Upper lobe of left lung (tissue), 6 donors: ENCODE measurements around the gene ABLIM2. TPM values are rescaled to one million over a fixed set of nuclear protein-coding genes. Genes with fewer than 3 reads are reported as not detected.
A peak's percentile ranks its signal among the peaks of the same experiment; 100 is the strongest.

Experiments used
- ATAC-seq, 2 donors: fragments of 200-7000 bp; cut with Tn5 transposase; one replicate each; pipeline ENCODE4 v1.9.1; 2022; ENCODE audit warnings: mild to moderate bottlenecking in 2 of 2, moderate library complexity in 2 of 2; ENCODE audit not compliant: low FRiP score in 2 of 2
- DNase-seq, 2 donors: peaks; one replicate each; pipeline ENCODE4 v3.0.0-alpha.2; 2019 to 2020
- H3K27ac ChIP-seq, 4 donors: fragments of 200-600 bp; sonication (generic); one replicate each; pipeline ENCODE4 v1.5.1; 2016 to 2019
- H3K27me3 ChIP-seq, 4 donors: fragments of 200-600 bp; sonication (generic); one replicate each; pipeline ENCODE4 v1.5.1; 2017 to 2019
- H3K36me3 ChIP-seq, 4 donors: fragments of 200-600 bp; sonication (generic); one replicate each; pipeline ENCODE4 v1.5.1; 2016 to 2019
- H3K4me1 ChIP-seq, 4 donors: fragments of 200-600 bp; sonication (generic); one replicate each; pipeline ENCODE4 v1.5.1; 2018 to 2019
- H3K4me3 ChIP-seq, 4 donors: fragments of 200-600 bp; sonication (generic); one replicate each; pipeline ENCODE4 v1.5.1; 2017 to 2019; ENCODE audit warnings: mild to moderate bottlenecking in 2 of 4, moderate library complexity in 1 of 4
- H3K9me3 ChIP-seq, 4 donors: fragments of 200-600 bp; sonication (generic); one replicate each; pipeline ENCODE4 v1.5.1; 2018 to 2019
- EP300 ChIP-seq, 4 donors: sonication (generic); formaldehyde crosslinking; IDR thresholded peaks; one replicate each; pipeline ENCODE4 v1.5.1; 2017; ENCODE audit warnings: antibody characterized with exemption in 4 of 4, control low read depth in 2 of 4
- POLR2A ChIP-seq, 4 donors: fragments of 450-650 bp; IDR thresholded peaks; one replicate each; pipeline ENCODE4 v1.5.1; 2016 to 2017; ENCODE audit warnings: antibody characterized with exemption in 4 of 4, mild to moderate bottlenecking in 2 of 4
- POLR2AphosphoS5 ChIP-seq, 2 donors: sonication (generic); formaldehyde crosslinking; IDR thresholded peaks; one replicate each; pipeline ENCODE4 v1.5.1; 2017; ENCODE audit warnings: antibody characterized with exemption in 2 of 2
- WGBS, 2 donors: methylation state at CpG; one replicate each; pipeline ENCODE4 v1.1.5; 2017 to 2018; 5-methylcytosine and 5-hydroxymethylcytosine counted together
- total RNA-seq, 6 donors: library from RNA; depleted of rRNA in 4 of 6; stranded (reverse); fragments of >200 nt in 4 of 6; gene quantifications; one replicate each; pipeline versions ENCODE4 v1.1.0 to v1.2.1, GENCODE V29; 2016 to 2021
- TF ChIP-seq, protein P1 (sequence below), 6 experiments: fragments of 450-650 bp in 4 of 6; fragments of 200-600 bp in 2 of 6; sonication (generic) in 2 of 6; IDR thresholded peaks; one replicate each; pipeline ENCODE4 v1.5.1; 2016 to 2019; ENCODE audit warnings: antibody characterized with exemption in 6 of 6
- donor health status: DM: no; HTN: no; CAD: no; lungs with moderate emphysema.
- donor health status: DM: no; HTN: yes; CAD: no; lungs with severe emphysema.

The ABLIM2 gene
- total RNA-seq, 6 donors from 2014 or later, result 3.6 to 36.9 (median 8.1) TPM

DNA sequence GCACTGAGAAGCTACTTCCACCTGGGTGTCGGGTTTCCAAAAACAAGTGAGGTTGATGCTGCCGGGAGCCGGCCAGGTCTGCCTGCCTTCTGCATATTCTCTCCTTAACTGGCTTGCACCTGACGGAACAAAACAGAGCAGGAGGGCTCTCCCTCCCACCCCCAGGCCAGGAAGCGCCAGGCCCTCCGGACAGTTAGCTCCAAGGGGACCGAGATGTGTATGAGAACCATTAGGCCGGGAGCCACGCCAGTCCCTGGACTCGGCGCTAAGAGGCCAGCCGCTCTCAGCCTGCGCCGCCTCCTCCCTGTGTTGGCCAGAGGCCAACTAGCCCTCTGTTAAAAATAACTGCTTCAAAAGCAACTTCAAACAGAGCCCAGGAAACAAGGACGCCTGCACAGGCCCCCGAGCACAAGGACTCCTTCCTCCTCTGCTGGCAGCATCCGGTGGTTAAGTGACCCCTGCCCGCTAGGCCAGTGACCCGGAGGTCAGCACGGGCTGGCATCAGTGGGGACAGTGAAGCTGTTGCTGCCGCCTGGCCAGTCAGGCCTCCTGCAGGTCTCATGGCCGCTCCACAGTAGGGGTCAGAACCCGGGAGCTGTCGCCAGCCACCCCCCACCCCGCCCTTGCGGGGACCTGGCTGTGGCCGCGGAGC lies 107.9 kb downstream of the ABLIM2 start:
- peak overlapping the region in 1 of 4 donors; percentile 2 for H3K4me3 ChIP-seq
- ATAC-seq (peak; percentile 53 to 68), DNase-seq (peak; percentile 69 to 87)
- WGBS, 2 donors, result 7 to 22% methylated on average over 19 to 27 of the region's 28 CpGs
- H3K36me3 ChIP-seq, result no peaks in the 10 kb centered on the region
- H3K27me3 ChIP-seq, result no peaks in the 10 kb centered on the region
- H3K9me3 ChIP-seq, result peaks cover 0 to 11% (median 1%) of the 10 kb centered on the region in 4 donors
- no peak for TF ChIP-seq POLR2A (IDR thresholded peaks at IDR 0.05)
- peaks cover 7 to 14% (median 10%) of the 10 kb centered on the region in 4 donors for H3K4me1 ChIP-seq
- peak overlapping the region in 3 of 4 donors; percentile 14 to 55 (median 17) for H3K27ac ChIP-seq

DNA sequence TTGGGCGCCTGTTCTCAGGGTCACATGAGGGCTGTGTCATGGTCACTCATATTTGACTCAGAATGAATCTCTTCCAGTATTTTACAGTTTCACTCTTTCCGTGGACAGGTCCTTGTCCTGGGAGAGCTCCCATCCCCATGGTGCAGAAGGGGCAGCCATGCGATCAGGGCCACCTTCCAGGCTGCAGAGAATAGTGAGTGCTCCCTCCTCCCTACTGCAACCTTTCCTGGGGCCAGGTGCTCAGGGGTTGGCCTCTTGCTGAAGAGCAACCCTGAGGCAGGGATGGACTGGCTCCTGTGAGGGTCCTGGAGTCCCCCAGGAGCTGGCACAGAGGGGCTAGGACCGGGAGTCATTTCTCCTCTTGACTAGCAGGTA lies 108.4 kb downstream of the ABLIM2 start:
- Histone ChIP-seq H3K27ac (peak overlapping the region in 1 of 4 donors; percentile 14), H3K27me3 (no peaks in the 10 kb centered on the region), H3K9me3 (peaks cover 0 to 7% (median 1%) of the 10 kb centered on the region in 4 donors), H3K4me1 (peaks cover 7 to 14% (median 10%) of the 10 kb centered on the region in 4 donors), H3K36me3 (no peaks in the 10 kb centered on the region), H3K4me3 (no peak overlapping the region)
- ATAC-seq, result no peak
- TF ChIP-seq, protein P1, sequence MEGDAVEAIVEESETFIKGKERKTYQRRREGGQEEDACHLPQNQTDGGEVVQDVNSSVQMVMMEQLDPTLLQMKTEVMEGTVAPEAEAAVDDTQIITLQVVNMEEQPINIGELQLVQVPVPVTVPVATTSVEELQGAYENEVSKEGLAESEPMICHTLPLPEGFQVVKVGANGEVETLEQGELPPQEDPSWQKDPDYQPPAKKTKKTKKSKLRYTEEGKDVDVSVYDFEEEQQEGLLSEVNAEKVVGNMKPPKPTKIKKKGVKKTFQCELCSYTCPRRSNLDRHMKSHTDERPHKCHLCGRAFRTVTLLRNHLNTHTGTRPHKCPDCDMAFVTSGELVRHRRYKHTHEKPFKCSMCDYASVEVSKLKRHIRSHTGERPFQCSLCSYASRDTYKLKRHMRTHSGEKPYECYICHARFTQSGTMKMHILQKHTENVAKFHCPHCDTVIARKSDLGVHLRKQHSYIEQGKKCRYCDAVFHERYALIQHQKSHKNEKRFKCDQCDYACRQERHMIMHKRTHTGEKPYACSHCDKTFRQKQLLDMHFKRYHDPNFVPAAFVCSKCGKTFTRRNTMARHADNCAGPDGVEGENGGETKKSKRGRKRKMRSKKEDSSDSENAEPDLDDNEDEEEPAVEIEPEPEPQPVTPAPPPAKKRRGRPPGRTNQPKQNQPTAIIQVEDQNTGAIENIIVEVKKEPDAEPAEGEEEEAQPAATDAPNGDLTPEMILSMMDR (IDR thresholded peaks at IDR 0.05), result no peak
- TF ChIP-seq POLR2AphosphoS5 (IDR thresholded peaks at IDR 0.05), result no peak
- no peak for TF ChIP-seq POLR2A (IDR thresholded peaks at IDR 0.05)
- no peak for TF ChIP-seq EP300 (IDR thresholded peaks at IDR 0.05)
- no peak for DNase-seq
- WGBS, 2 donors, result 62 to 87% methylated on average over 3 to 4 of the region's 4 CpGs

DNA sequence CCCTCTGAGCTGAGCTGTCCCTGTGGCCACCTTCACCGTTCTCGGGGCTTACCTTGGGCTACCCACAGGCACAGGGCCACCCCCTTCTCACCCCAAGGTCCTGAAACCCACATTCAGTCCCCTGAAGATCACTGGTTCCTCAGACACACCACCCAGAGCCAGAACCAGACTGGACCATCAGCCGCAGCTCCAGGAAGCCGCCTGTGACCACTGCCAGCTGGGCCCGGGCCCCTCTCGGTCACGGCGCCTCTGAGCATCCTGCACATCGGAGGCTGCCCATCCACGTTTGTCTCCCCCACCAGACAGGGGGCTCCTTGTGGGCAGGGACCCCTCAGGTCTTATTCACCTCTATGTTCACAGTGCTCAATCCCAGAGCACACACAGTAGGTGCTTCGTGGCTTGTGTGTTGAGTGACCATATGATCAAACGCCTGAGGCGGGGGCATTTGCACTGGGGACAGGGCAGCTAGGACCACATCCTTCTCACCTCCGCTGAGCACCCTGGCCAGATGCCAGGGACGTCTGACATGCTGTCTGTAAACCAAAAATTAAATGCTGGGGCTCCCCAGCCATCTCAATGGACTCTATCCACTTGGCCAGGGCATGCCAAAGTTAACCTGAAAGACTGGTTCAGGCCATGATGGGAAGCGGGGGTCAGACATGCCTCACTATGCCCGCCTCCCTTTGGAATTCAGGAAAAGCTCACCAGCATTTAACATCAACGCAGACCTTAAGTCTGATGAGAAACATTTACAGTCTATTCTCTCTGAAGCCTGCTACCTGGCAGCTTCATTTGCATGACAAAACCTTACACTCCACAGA lies 109.5 kb downstream of the ABLIM2 start:
- no peak overlapping the region for H3K27ac ChIP-seq
- DNase-seq, result peak in 1 of 2 donors; percentile 43

DNA sequence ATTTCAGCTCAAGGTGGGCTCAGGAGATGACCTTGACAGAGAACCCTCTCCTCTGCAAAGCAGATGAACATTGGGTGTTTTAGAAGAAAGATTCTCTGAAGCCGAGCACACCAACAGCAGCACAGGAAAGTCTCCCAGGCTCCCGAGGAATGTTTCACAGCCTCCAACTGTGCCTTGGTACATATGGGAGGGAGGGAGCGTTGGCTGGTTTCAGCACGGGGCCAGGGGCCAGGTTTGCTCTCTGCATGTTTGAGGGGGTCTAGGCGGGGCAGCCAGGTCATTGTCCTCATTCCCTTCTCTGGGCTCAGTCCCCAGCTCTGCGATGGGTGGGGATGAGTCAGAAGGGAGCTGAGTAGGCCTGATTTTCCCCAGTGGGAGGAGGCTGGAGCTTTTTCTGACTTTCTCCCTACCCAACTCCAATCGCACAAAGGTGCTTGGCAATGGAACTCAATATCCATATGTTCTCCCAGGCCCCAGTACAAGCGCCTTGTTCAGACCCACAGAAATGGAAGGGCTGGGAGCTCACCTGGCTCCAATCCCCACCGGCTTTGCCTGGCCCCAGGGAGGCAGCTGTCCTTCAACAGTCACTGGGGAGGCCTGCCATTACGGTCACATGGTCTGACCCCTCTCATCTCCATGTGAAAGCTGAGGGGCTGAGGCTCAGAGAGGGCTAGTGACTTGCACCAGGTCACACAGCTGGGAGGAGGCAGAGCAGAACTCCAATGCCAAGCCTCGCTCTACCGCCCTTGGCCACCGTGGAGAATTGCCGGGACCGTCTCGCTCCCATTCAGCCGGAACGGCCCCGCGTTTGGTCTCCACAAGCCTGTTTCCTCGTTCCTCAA lies 110.6 kb downstream of the ABLIM2 start:
- Histone ChIP-seq H3K27ac (no peak overlapping the region), H3K4me3 (no peak overlapping the region), H3K9me3 (no peaks in the 10 kb centered on the region), H3K36me3 (no peaks in the 10 kb centered on the region), H3K4me1 (peaks cover 7 to 14% (median 10%) of the 10 kb centered on the region in 4 donors), H3K27me3 (no peaks in the 10 kb centered on the region)
- DNase-seq (peak in 1 of 2 donors; percentile 48), ATAC-seq (no peak)
- WGBS, 2 donors, result 86 to 90% methylated on average over 18 to 21 of the region's 21 CpGs
- TF ChIP-seq POLR2A (IDR thresholded peaks at IDR 0.05), result no peak
- TF ChIP-seq POLR2AphosphoS5 (IDR thresholded peaks at IDR 0.05), result no peak
- no peak for TF ChIP-seq EP300 (IDR thresholded peaks at IDR 0.05)
- TF ChIP-seq, protein P1 (IDR thresholded peaks at IDR 0.05), result no peak

More for the DNA sequence above, 109.5 kb downstream of the ABLIM2 start:
- 79 to 84% methylated on average over 8 to 18 of the region's 18 CpGs for WGBS, 2 donors
- Histone ChIP-seq H3K9me3 (no peaks in the 10 kb centered on the region), H3K27me3 (no peaks in the 10 kb centered on the region), H3K36me3 (no peaks in the 10 kb centered on the region), H3K4me1 (peaks cover 7 to 14% (median 10%) of the 10 kb centered on the region in 4 donors), H3K4me3 (no peak overlapping the region)
- no peak for ATAC-seq
- TF ChIP-seq POLR2A (IDR thresholded peaks at IDR 0.05) (no peak), POLR2AphosphoS5 (IDR thresholded peaks at IDR 0.05) (no peak), EP300 (IDR thresholded peaks at IDR 0.05) (no peak)
- TF ChIP-seq, protein P1 (IDR thresholded peaks at IDR 0.05), result no peak
